HG02981 (cell line): ENCODE measurements around the gene FMNL3.

Source experiments
- ATAC-seq: cut with Tn5 transposase; IDR thresholded peaks from one replicate; pipeline ENCODE4 v1.9.1; 2021; ENCODE audit warnings: mild to moderate bottlenecking, moderate library complexity; ENCODE audit not compliant: unreplicated experiment

Gene FMNL3

DNA sequence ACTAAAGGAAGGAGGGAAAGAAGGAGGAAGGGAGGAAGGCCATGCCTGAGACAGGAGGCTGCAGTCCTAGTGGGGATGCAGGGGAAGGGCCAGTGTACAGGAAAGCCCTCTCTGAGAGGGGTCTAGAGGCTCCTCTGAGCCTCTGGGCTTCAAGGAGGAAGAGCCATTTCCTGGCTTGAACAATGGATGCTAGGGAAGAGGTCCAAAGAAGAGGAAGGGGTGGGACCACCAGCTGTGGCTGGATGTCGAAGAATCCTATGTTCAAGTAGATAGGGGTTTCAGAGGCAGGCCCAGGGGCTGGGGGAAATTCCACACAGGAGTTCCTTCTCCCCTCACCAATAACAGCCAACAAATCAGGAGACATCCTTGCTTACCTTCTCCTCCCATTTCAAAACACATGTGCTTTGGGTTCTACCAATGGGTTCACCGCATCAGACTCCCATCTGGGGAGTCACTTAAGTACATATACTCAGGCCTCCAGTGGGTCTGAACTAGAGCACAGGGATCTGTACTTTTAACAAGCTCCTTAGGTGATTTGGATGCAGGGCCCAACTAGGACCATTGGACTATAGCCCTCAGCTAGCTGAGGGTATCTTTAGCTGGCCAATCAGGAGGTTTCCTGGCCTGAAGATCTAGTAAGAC is 51.5 kb downstream of the FMNL3 start:
- no peak for ATAC-seq

- ATAC-seq = no peak
These were observed 52.5 kb downstream of the FMNL3 start for GRCh38 chr12:49654715-49655114.

DNA sequence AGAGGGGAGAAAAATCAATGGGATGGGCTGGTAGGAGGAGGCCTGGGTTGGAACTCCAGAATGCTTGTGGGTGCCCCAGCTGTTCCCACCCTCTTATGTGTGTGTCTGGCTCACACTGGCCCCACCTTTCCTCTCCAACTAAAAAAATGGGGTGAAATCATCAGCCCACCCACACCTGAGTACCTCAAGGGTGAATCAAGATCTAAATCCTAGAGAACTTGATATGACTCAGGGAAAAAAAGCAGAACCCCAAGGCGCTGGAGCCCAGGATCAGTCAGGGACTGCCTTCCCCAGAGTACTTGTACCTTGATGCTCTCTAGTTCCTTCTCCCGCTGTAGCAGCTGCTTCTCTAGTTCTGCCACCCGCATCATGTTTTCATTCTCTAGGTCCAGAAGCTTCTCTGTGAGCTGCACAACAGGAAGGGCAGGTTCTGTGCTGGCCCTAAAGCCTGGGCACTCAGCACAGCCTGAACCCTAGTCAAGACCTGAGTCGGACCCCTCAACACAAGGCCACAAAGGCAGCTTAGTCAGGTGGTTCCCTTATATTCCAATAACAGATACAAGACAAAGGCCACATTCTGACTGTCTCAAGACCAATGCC is 54.2 kb downstream of the FMNL3 start:
- ATAC-seq = no peak

GRCh38 chr12:49651855-49652254 is 55.4 kb downstream of the FMNL3 start:
- ATAC-seq = no peak

DNA sequence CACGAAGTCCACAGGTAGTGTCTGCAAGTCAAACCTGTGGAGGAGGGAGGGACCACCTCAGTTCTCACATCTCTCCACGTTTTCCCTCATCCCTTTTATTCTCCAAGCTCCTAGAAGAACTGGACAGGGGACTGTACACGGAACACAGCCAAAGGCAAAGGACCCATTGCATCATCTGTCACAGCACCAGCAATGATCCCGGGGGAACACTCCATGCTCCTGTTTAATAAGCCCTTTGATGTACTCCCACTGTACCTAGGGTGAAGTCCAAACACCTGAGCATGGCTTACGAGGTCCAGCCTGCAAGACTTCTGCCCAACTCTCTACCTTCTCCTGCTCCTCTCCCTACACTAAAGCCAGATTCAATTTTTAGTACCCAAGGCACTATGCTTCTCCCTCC is 57.3 kb downstream of the FMNL3 start:
- no peak for ATAC-seq

DNA sequence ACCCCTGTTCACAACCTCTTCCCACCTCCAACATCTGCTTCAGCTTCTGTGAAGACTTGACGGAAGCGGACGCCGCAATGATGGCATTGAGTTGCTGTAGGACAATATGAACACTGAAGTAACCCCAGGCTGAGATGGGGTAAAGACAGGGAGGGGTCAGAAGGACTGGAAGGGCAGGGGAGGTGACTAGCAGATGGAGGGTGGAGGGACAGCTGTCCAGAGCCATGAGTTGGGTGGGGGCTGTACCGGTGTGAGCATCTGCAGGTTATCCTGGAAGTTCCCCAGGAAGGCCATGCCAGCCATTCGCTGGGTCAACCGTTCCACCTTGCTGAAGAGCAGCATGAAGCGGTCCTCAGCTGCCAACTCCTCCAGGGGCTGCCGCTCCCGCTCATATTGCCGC is 57.8 kb downstream of the FMNL3 start:
- no peak for ATAC-seq

DNA sequence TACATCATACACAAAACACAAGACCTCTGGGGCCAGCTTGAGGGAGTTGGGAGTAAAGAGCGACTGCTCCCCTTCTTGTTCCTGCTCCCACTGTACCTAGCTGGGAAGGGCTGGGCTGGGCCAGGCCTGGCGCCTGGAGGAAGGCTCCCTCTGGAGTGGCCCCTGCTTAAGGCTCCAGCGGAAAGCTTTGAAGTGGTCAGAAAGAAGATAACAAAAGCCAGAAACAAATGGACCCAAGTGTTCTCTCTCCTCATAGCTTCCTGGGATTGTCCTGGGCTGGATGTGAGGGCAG is 58.5 kb downstream of the FMNL3 start:
- ATAC-seq = no peak

DNA sequence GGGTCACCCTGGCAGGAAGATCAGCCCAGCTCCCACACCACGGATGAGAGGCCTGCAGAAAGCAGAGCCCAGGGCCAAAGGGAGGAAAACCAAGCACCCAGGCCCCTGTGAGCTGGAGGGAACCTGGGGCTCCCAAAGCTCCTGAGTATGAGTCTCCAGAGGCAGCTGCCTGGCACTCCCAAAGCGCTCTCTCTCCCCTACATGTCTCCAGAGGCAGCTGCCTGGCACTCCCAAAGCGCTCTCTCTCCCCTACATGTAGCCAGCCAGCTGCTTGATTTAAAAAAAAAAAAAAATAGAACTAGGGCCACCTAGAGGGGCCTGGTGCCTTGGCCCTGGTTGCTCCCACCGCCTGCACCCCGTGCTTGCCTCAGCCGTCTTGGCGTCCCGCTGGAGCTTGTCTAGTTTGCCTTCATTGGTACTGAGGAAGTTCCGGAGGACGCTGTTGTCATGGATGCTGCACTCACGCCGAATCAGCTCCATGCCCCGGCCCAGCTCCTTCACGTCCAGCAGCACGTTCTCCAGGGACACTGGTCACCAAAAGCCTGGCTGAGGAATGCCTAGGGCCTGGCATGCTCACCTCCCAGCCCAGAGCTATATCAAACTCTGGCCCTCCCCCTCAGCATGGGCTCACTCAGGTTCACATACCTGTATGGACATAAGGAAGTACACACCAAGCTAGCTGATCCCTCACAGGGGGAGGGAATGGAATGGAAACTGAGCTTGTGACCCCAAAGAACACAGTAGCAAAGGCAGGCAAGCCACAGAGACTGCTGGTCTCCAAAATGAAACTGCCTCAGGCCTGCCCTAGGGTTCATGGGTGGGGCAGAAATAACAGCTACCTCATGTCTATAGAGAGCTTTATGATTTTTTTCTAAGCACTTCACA is 59.1 kb downstream of the FMNL3 start:
- ATAC-seq = no peak

GRCh38 chr12:49646871-49647654 is 60.1 kb downstream of the FMNL3 start:
- ATAC-seq = no peak

DNA sequence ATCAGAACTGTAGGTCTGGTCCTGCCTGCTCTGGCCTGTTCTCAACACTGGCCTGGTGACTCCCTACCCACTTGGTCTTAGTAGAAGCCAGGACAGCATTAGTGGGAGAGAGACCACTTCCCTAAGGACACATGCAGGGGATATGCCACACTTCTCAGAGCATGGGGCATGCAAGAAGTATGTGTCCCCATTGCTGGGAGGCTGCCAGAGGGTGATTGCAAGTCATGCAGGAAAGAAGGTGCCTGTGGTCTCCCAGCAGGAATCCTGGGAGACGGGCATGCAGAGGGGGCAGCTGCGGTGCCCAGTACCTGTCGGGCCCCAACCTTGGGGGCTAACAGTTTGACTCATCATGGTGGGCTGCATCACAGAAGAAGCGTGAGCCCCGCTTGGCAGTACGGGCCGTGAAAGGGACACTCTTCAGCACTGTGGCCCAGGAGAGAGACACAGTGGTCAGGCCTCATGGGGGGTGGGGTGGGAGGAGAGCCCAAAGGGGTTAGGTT is 60.8 kb downstream of the FMNL3 start:
- ATAC-seq = no peak

DNA sequence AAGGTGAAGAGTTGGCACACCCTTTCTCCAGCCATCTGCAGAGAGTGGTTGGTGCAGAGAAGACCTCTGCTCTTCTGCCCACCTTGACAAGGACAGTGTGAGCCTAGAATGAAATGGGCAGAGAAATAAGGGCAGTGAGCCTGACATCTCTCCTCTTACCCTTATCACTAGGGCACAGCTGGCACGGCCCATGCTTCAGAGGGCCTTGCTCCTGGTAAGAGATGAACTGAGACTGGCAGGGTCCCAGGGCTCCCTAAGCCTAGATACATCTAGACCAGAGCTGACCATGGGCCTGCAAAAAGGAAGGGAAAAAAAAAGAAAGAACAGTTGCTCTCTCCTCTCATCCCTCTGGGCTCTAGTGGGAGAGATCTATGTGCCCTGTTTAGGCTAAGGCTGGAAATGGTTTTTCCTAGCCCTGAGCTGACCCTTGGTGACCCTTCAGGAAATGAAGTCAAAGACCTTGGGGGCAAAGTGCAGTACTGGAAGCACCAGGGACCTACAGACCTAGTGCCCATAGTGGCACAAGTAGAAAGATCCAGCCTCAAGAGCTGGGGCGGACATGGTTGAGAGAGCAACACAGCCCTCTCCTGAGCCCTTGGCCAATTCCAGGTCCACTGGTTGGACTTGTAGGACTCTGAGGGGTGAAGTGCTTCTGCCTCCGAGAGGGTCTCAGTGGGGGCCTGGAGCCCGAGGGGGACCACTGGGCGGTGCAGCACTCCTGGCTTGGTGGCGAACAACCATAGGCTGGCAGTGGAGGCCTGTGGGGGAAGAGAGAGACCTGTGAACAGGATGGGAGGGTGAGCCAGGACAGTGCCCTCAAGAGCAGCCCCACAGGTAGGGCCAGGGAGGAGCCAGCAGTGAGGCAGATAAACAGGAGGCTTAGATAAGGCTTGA is 61.8 kb downstream of the FMNL3 start:
- ATAC-seq = no peak

- ATAC-seq = no peak
These were observed 62.6 kb downstream of the FMNL3 start for GRCh38 chr12:49644620-49644994.

GRCh38 chr12:49643961-49644619 is 63.1 kb downstream of the FMNL3 start:
- ATAC-seq = no peak

DNA sequence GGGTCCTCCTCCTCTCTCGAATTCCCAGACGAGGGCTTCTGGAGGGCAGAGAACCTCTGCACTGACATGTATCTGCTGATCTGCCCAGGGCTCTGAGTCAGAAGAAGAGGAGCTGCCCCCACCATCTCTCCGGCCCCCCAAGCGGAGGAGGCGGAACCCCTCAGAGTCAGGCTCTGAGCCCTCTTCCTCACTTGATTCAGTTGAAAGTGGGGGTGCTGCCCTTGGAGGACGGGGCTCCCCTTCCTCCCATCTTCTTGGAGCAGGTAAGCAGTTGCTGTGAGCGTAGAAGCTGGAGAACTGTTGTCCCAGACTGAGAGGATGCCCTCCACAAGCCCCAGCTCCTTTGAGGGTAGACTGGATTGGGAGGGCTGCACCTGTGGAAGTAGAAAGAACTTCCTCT is 64.1 kb downstream of the FMNL3 start:
- no peak for ATAC-seq

GRCh38 chr12:49642370-49642802 is 64.8 kb downstream of the FMNL3 start:
- no peak for ATAC-seq

DNA sequence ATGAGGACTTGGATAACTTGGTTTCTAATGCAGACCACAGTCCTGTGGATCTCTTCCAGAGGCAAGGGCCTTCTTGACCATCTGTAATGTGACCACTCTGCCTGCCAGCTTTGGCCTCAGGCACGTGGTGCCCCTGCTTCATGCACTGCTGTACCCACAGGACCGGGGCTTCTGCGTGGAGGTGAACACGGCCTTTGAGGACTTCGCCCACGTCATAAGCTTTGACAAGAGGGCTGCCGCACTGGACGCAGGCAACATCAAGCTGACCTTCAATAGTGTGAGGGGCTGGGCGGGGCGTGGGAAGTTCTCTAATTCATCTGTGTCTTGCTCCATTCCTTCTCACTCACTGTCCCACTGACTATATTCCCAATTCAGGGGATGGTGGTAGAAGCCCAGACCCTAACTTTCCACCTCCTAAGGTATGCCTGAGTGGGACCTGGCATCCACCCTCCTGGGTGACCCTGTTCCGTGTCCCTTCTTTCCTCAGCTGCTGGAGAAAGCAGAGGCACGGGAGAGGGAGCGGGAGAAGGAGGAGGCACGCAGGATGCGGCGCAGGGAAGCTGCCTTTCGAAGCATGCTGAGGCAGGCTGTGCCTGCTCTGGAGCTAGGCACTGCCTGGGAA is 65.3 kb downstream of the FMNL3 start:
- ATAC-seq = no peak

DNA sequence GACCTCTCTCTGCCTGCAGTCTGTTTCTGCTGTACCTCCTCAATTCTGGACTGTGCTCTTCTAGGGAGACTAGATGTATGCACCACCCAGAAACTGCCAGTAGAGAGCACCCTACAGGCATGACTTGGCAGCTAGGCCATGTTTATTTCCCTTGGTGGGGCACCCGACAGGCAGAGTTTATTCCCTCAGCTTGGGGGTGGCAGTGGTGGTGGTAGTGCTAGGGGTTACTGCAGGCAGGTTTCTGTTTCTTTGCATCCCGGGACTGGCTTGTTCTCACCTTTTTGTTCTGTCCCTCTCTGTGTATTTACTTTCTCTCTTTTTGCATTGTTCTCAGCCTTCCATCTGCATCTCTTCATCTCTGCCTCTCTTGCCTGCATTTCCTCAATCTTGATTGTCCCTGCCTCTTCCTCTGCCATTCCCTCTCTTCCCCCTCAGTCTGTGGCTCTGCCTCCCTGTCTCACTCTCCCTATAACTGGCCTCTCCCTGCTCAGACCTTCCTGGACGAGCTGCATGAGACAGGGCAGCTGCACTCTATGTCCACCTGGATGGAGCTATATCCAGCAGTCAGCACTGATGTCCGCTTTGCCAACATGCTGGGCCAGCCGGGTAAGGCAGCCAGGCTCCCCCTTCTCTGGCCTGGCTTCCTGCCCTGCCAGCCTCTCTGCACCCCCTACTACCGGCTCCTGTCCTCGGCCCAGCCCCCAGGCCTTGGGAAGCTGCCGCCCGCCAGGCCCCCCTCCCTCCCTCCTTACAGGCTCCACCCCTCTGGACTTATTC is 70.0 kb downstream of the FMNL3 start:
- ATAC-seq = no peak

DNA sequence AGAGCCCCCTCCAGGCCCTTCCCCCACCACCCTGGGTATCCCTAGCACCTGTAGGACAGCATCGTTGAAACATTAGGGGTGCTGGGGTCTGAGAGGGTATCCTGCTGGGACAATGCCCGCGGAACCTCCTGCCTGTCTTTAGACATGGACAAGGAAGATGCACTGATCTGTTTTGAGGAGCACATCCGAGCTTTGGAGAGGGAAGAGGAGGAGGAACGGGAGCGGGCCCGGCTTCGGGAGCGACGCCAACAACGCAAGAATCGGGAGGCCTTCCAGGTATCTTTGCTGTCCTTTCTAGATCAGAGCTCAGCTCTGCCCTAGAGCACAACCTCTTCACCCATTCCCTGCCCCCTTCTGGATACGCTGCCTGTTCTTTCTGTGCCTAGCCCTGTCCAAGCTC is 70.6 kb downstream of the FMNL3 start:
- no peak for ATAC-seq

GRCh38 chr12:49635656-49636055 is 71.5 kb downstream of the FMNL3 start:
- no peak for ATAC-seq
